Measurements from ENCODE around the gene RTL10. TPM values are rescaled to one million over a fixed set of nuclear protein-coding genes. Genes with fewer than 3 reads are reported as not detected.
"Not testable (repeated sequence)": the region's sequence is repeated elsewhere in the genome, so short reads cannot be mapped to it uniquely, and the experiment has no call there.

Gene RTL10
- total RNA-seq, 1 experiment from 2014 or later = 25.6 TPM

DNA sequence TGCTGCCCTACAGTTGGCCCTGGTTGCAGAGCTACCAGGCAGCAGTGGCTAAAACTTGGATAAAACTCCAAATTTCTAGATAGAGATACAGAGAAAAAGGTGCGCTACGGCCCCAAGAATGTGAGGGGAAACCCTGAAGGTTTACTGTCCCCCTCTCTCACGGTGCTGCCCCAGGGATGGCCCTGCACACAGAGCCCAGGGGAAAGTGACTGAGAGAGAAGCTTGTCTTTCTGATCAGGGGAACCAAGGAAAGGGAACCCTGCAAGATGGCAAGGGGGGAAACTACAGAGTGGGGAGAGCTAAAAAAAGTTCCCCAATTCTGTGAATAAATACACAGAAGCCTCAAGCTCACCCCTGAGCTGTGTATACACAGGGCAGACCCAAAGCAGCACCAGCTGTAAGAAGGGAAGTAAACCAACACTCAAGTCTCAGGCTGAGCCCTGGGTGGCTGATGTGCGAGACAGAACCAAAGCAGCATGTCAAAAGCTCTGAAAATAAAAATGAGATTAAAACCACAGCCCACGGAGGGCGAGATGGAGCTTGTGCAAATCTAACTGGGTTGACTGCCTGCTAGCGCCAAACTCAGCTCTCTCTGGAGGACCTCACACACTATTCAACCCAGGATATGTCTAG lies 22.1 kb downstream of the RTL10 start:
- BruUV-seq (replicated peaks) = no TSS peak
- H3K9me3 ChIP-seq (ENCODE audit: low read depth, low read length, poor library complexity, severe bottlenecking) = no peaks in the 10 kb centered on the region
- ChIA-PET POLR2A (ENCODE audit: low non-redundant PET) (no interaction called here), CTCF (no interaction called here)
- intact Hi-C loops (cut with micrococcal nuclease; ENCODE audit: unreplicated experiment) = no loop called here
- DNase-seq (ENCODE audit: low spot score) = no peak
- H3K4me1 ChIP-seq (ENCODE audit: insufficient read depth, low read length, poor library complexity, severe bottlenecking) = peaks cover 8% of the 10 kb centered on the region
- H3K27me3 ChIP-seq (replicated peaks; ENCODE audit: insufficient read depth, low read depth, low read length, poor library complexity) = no peaks in the 10 kb centered on the region
- H3K27ac ChIP-seq (ENCODE audit: low read depth, low read length, poor library complexity, severe bottlenecking) = no peak overlapping the region
- TF ChIP-seq, protein P1, sequence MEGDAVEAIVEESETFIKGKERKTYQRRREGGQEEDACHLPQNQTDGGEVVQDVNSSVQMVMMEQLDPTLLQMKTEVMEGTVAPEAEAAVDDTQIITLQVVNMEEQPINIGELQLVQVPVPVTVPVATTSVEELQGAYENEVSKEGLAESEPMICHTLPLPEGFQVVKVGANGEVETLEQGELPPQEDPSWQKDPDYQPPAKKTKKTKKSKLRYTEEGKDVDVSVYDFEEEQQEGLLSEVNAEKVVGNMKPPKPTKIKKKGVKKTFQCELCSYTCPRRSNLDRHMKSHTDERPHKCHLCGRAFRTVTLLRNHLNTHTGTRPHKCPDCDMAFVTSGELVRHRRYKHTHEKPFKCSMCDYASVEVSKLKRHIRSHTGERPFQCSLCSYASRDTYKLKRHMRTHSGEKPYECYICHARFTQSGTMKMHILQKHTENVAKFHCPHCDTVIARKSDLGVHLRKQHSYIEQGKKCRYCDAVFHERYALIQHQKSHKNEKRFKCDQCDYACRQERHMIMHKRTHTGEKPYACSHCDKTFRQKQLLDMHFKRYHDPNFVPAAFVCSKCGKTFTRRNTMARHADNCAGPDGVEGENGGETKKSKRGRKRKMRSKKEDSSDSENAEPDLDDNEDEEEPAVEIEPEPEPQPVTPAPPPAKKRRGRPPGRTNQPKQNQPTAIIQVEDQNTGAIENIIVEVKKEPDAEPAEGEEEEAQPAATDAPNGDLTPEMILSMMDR (conservative IDR thresholded peaks at IDR 0.05; ENCODE audit: low read depth, low read length) = no peak
- no peak for TF ChIP-seq EZH2 (IDR thresholded peaks at IDR 0.05; ENCODE audit: borderline replicate concordance, low read depth, low read length, poor library complexity, severe bottlenecking)
- no peak overlapping the region for H3K4me3 ChIP-seq (ENCODE audit: low read depth, low read length, poor library complexity, severe bottlenecking)
- no peaks in the 10 kb centered on the region for H3K36me3 ChIP-seq (ENCODE audit: insufficient read depth, low read length, poor library complexity, severe bottlenecking)

DNA sequence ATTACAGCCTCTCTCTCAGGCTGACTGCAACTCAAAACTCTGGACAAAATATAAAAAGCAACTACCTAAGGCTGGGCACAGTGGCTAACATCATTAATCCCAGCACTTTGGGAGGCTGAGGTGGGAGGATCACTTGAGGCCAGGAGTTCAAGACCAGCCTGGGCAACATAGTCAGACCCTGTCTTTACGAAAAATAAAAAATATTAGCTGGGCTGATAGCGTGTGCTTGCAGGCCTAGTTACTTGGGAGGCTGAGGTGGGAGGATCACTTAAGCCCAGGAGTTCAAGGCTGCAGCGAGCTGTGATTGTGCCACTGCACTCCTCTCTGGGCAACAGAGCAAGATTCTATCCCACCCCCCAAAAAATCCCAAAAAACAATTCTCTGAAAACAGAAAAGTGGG lies 22.7 kb downstream of the RTL10 start:
- H3K27me3 ChIP-seq (replicated peaks; ENCODE audit: insufficient read depth, low read depth, low read length, poor library complexity); BruUV-seq (replicated peaks); H3K27ac ChIP-seq (ENCODE audit: low read depth, low read length, poor library complexity, severe bottlenecking); H3K36me3 ChIP-seq (ENCODE audit: insufficient read depth, low read length, poor library complexity, severe bottlenecking); POLR2A ChIA-PET (ENCODE audit: low non-redundant PET); DNase-seq (ENCODE audit: low spot score); CTCF ChIA-PET; H3K4me1 ChIP-seq (ENCODE audit: insufficient read depth, low read length, poor library complexity, severe bottlenecking); intact Hi-C loops (cut with micrococcal nuclease; ENCODE audit: unreplicated experiment); H3K9me3 ChIP-seq (ENCODE audit: low read depth, low read length, poor library complexity, severe bottlenecking); H3K4me3 ChIP-seq (ENCODE audit: low read depth, low read length, poor library complexity, severe bottlenecking): not testable (repeated sequence)

DNA sequence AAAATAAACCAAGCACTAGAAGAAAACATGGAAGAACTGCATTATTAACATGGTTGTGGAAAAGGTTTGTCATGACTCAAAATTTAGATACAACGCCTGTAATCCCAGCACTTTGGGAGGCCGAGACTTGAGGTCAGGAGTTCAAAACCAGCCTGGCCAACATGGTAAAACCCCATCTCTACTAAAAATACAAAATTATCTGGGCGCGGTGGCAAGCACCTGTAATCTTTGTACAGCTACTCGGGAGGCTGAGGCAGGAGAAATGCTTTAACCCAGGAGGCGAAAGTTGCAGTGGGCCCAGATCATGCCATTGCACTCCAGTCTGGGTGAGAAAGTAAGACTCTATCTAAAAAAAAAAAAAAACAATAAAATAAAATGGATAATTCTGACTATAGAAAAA lies 23.7 kb downstream of the RTL10 start:
- ChIA-PET POLR2A (ENCODE audit: low non-redundant PET) (no interaction called here), CTCF (no interaction called here)
- Histone ChIP-seq H3K36me3 (ENCODE audit: insufficient read depth, low read length, poor library complexity, severe bottlenecking) (no peaks in the 10 kb centered on the region), H3K27me3 (replicated peaks; ENCODE audit: insufficient read depth, low read depth, low read length, poor library complexity) (no peaks in the 10 kb centered on the region), H3K27ac (ENCODE audit: low read depth, low read length, poor library complexity, severe bottlenecking) (no peak overlapping the region), H3K4me3 (ENCODE audit: low read depth, low read length, poor library complexity, severe bottlenecking) (no peak overlapping the region), H3K9me3 (ENCODE audit: low read depth, low read length, poor library complexity, severe bottlenecking) (no peaks in the 10 kb centered on the region), H3K4me1 (ENCODE audit: insufficient read depth, low read length, poor library complexity, severe bottlenecking) (peaks cover 3% of the 10 kb centered on the region)
- TF ChIP-seq, protein P1 (conservative IDR thresholded peaks at IDR 0.05; ENCODE audit: low read depth, low read length) = no peak
- no peak for TF ChIP-seq EZH2 (IDR thresholded peaks at IDR 0.05; ENCODE audit: borderline replicate concordance, low read depth, low read length, poor library complexity, severe bottlenecking)
- intact Hi-C loops (cut with micrococcal nuclease; ENCODE audit: unreplicated experiment) = no loop called here
- DNase-seq (ENCODE audit: low spot score) = no peak
- BruUV-seq (replicated peaks) = no TSS peak

DNA sequence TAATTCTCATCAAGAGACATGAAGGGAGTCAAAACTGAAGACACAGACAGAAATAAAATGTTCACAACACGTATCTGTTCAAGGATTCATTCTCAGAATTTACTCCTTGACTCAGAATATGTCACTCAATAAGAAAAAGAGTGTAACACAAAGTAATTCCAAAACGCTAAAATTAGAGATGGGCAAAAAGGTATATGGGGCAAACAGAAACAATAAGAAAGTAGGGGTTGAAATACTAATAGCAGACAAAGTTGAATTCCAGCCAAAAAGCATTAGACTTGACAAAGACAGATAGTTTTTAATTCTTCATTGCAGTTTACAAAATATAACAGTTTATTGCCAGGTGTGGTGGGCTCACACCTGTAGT lies 26.7 kb downstream of the RTL10 start:
- CTCF ChIA-PET = interaction anchor here (0.6 kb wide), 1 partner anchor 82 kb away, joined by 4 read pairs; no protein-coding TSS in a partner anchor
- no peak for TF ChIP-seq EZH2 (IDR thresholded peaks at IDR 0.05; ENCODE audit: borderline replicate concordance, low read depth, low read length, poor library complexity, severe bottlenecking)
- TF ChIP-seq, protein P1 (conservative IDR thresholded peaks at IDR 0.05; ENCODE audit: low read depth, low read length) = no peak

More for the DNA sequence above, 26.7 kb downstream of the RTL10 start:
- no peaks in the 10 kb centered on the region for H3K9me3 ChIP-seq (ENCODE audit: low read depth, low read length, poor library complexity, severe bottlenecking)
- no peak overlapping the region for H3K4me3 ChIP-seq (ENCODE audit: low read depth, low read length, poor library complexity, severe bottlenecking)
- H3K36me3 ChIP-seq (ENCODE audit: insufficient read depth, low read length, poor library complexity, severe bottlenecking) = no peaks in the 10 kb centered on the region
- no peak overlapping the region for H3K27ac ChIP-seq (ENCODE audit: low read depth, low read length, poor library complexity, severe bottlenecking)
- POLR2A ChIA-PET (ENCODE audit: low non-redundant PET) = no interaction called here
- no TSS peak for BruUV-seq (replicated peaks)
- DNase-seq (ENCODE audit: low spot score) = no peak
- H3K4me1 ChIP-seq (ENCODE audit: insufficient read depth, low read length, poor library complexity, severe bottlenecking) = peaks cover 3% of the 10 kb centered on the region
- intact Hi-C loops (cut with micrococcal nuclease; ENCODE audit: unreplicated experiment) = no loop called here
- no peaks in the 10 kb centered on the region for H3K27me3 ChIP-seq (replicated peaks; ENCODE audit: insufficient read depth, low read depth, low read length, poor library complexity)
